Frontal cortex (tissue), 4 donors: ENCODE measurements around the gene TPSB2. TPM values are rescaled to one million over a fixed set of nuclear protein-coding genes. Genes with fewer than 3 reads are reported as not detected.
"Not testable (repeated sequence)": the region's sequence is repeated elsewhere in the genome, so short reads cannot be mapped to it uniquely, and the experiment has no call there.

Experiments
- DNase-seq, 2 donors: peaks; one replicate each; pipeline ENCODE4 v3.0.0; 2012; ENCODE audit warnings: low spot score in 2 of 2
- FAIRE-seq: peaks from 2 replicates; lab custom pipeline; 2012; peaks lifted over from hg19 to GRCh38; lab: Jason Lieb, UNC
- total RNA-seq: library from RNA; depleted of rRNA; stranded (reverse); fragments of >200 nt; gene quantifications from one replicate; pipeline ENCODE4 v1.2.3, GENCODE V29; 2014
- donor health status: control.
- donor health status: control.
- donor health status: control.

The TPSB2 gene
- total RNA-seq, 1 donor from 2014 or later = not detected

GRCh38 chr16:1209081-1209480 is 20.9 kb downstream of the TPSB2 start:
- no peak for DNase-seq
- no peak for FAIRE-seq

- no peak for DNase-seq
These were observed 21.6 kb downstream of the TPSB2 start for GRCh38 chr16:1208239-1208830.

GRCh38 chr16:1206786-1207185 is 23.2 kb downstream of the TPSB2 start:
- DNase-seq (no peak), FAIRE-seq (no peak)

More at GRCh38 chr16:1208239-1208830, 21.6 kb downstream of the TPSB2 start:
- no peak for FAIRE-seq

- no peak for DNase-seq
- FAIRE-seq = no peak
These were observed 23.7 kb downstream of the TPSB2 start for GRCh38 chr16:1206326-1206725.

- no peak for FAIRE-seq
- DNase-seq = no peak
These were observed 25.1 kb downstream of the TPSB2 start for GRCh38 chr16:1204933-1205332.

GRCh38 chr16:1202274-1202673 is 27.7 kb downstream of the TPSB2 start:
- no peak for FAIRE-seq

GRCh38 chr16:1201444-1201843 is 28.5 kb downstream of the TPSB2 start:
- DNase-seq (no peak), FAIRE-seq (no peak)

More at GRCh38 chr16:1202274-1202673, 27.7 kb downstream of the TPSB2 start:
- no peak for DNase-seq

GRCh38 chr16:1200014-1200627 is 29.9 kb downstream of the TPSB2 start:
- DNase-seq = no peak
- FAIRE-seq = no peak

- no peak for DNase-seq
- FAIRE-seq = no peak
These were observed 30.5 kb downstream of the TPSB2 start for GRCh38 chr16:1199347-1200013.

GRCh38 chr16:1198671-1199346 is 31.2 kb downstream of the TPSB2 start:
- FAIRE-seq, DNase-seq: not testable (repeated sequence)

GRCh38 chr16:1198194-1198593 is 31.8 kb downstream of the TPSB2 start:
- DNase-seq = no peak
- FAIRE-seq = no peak

- FAIRE-seq = no peak
These were observed 32.6 kb downstream of the TPSB2 start for GRCh38 chr16:1197237-1197866.

GRCh38 chr16:1196494-1196893 is 33.5 kb downstream of the TPSB2 start:
- DNase-seq (no peak), FAIRE-seq (no peak)

More at GRCh38 chr16:1197237-1197866, 32.6 kb downstream of the TPSB2 start:
- no peak for DNase-seq

GRCh38 chr16:1195393-1195666 is 34.7 kb downstream of the TPSB2 start:
- FAIRE-seq (no peak), DNase-seq (no peak)

- peak in 1 of 2 donors; percentile 71 for DNase-seq
- FAIRE-seq = no peak
These were observed 35.2 kb downstream of the TPSB2 start for GRCh38 chr16:1194665-1195392.

- DNase-seq (no peak), FAIRE-seq (no peak)
These were observed 36.0 kb downstream of the TPSB2 start for GRCh38 chr16:1193825-1194581.

- DNase-seq = peak in 1 of 2 donors; percentile 57
- no peak for FAIRE-seq
These were observed 36.7 kb downstream of the TPSB2 start for GRCh38 chr16:1193143-1193824.

GRCh38 chr16:1192384-1193073 is 37.5 kb downstream of the TPSB2 start:
- FAIRE-seq (no peak), DNase-seq (no peak)
